ENCODE data around the gene FLOT2.

DNA sequence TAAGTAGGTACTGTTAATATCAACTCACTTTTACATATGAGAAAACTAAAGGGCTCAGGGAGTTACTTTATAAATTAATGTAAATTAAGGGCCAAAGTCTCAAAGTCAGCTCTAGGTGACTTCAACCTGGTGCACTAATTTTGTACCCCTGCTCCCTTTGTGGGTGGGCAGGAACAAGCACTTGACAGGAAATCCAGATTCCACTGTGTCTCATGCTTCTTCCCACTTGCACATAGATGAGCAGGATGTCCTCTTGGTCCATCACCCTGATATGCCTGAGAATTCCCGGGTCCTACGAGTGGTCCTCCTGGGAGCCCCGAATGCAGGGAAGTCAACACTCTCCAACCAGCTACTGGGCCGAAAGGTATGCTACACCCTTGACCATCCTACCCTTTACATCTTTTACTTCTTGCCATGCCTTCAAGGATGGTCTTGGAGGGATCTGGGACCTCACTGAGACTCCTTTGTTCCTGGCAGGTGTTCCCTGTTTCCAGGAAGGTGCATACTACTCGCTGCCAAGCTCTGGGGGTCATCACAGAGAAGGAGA lies 41.4 kb downstream of the FLOT2 start:
- TF ChIP-seq POLR2AphosphoS5 (IDR thresholded peaks at IDR 0.05; ENCODE audit: borderline replicate concordance, low read depth, low read length) (no peak), EZH2 (IDR thresholded peaks at IDR 0.05) (no peak), FOXP2 (optimal IDR thresholded peaks at IDR 0.05; ENCODE audit: control extremely low read depth, extremely low read length, insufficient read depth) (no peak)
